ENCODE measurements around the gene COPS3. TPM values are rescaled to one million over a fixed set of nuclear protein-coding genes. Genes with fewer than 3 reads are reported as not detected.

Gene COPS3
- total RNA-seq, 1 donor from 2014 or later = 87.4 TPM

GRCh38 chr17:17315142-17315821 lies 34.2 kb upstream of the COPS3 start:
- no peak for TF ChIP-seq CTCF (IDR thresholded peaks at IDR 0.05; ENCODE audit: insufficient read depth, low read length, severe bottlenecking)
- H3K4me3 ChIP-seq (ENCODE audit: low read depth, low read length) = no peak overlapping the region
- no peak for FAIRE-seq
- no peaks in the 10 kb centered on the region for H3K36me3 ChIP-seq (ENCODE audit: control insufficient read depth, insufficient read depth, low read length)
- no peaks in the 10 kb centered on the region for H3K27me3 ChIP-seq (ENCODE audit: control insufficient read depth, insufficient read depth, low read length)
- DNase-seq (ENCODE audit: low read depth) = no peak

- FAIRE-seq (peak; percentile 94), DNase-seq (ENCODE audit: low read depth) (no peak)
- Histone ChIP-seq H3K27me3 (ENCODE audit: control insufficient read depth, insufficient read depth, low read length) (no peaks in the 10 kb centered on the region), H3K36me3 (ENCODE audit: control insufficient read depth, insufficient read depth, low read length) (no peaks in the 10 kb centered on the region), H3K4me3 (ENCODE audit: low read depth, low read length) (no peak overlapping the region)
- no peak for TF ChIP-seq CTCF (IDR thresholded peaks at IDR 0.05; ENCODE audit: insufficient read depth, low read length, severe bottlenecking)
Measured at GRCh38 chr17:17314501-17315071, 33.5 kb upstream of the COPS3 start.

DNA sequence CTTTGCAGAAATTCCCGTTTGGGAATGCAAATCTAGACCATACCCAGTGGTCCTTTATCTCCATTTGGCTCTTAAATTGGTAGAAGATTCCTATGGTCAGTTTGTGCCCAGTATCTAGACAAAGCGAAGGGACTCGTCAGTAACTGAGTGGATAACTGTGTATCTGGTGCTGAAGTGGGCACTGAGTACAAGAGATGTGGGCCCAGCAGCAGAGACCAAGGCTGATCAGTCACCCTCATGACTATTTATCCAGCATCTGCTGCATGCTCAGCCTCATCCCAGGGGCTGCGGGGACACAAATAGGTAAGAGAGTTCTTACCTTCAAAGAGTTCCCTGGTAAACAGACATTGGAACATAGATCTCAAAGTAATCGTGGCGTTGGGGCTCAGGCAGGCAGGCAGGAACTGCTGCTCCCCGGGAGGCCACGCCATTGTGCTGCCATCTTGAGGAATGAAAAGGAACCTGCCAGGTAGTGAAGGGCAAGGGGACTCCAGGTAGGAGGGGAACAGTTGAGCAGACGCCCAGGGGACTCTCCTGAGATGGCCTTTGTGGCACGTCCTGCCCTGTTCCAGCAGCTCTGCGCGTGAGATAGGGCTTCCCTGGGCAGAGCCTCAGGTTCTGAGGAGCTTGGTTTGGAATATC lies 32.4 kb upstream of the COPS3 start:
- TF ChIP-seq CTCF (IDR thresholded peaks at IDR 0.05; ENCODE audit: insufficient read depth, low read length, severe bottlenecking) = peak; percentile 88
- no peaks in the 10 kb centered on the region for H3K27me3 ChIP-seq (ENCODE audit: control insufficient read depth, insufficient read depth, low read length)
- FAIRE-seq (no peak), DNase-seq (ENCODE audit: low read depth) (peak; percentile 57)
- no peak overlapping the region for H3K4me3 ChIP-seq (ENCODE audit: low read depth, low read length)
- no peaks in the 10 kb centered on the region for H3K36me3 ChIP-seq (ENCODE audit: control insufficient read depth, insufficient read depth, low read length)

DNA sequence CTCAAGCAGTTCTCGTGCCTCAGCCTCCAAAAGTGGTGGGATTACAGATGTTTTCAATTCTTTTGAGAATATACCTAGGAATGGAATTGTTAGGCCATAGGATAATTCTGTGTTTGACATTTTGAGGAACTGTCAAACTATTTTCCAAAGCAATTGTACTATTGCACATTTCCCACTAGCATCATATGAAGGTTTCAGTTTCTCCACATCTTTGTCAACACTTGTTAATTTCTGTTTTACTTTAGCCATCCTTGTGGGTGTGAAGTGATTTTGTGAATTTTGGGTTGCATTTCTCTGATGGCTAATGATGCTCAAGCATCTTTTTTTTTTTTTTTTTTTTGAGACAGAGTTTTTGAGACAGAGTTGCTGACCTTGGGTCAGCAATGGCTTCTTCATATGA lies 28.3 kb upstream of the COPS3 start:
- no peak overlapping the region for H3K4me3 ChIP-seq (ENCODE audit: low read depth, low read length)
- no peak for FAIRE-seq

GRCh38 chr17:17305281-17305801 lies 24.3 kb upstream of the COPS3 start:
- FAIRE-seq = no peak
- no peak for DNase-seq (ENCODE audit: low read depth)
- TF ChIP-seq CTCF (IDR thresholded peaks at IDR 0.05; ENCODE audit: insufficient read depth, low read length, severe bottlenecking) = no peak

More for the DNA sequence above, 28.3 kb upstream of the COPS3 start:
- Histone ChIP-seq H3K36me3 (ENCODE audit: control insufficient read depth, insufficient read depth, low read length) (no peaks in the 10 kb centered on the region), H3K27me3 (ENCODE audit: control insufficient read depth, insufficient read depth, low read length) (no peaks in the 10 kb centered on the region)
- no peak for DNase-seq (ENCODE audit: low read depth)
- no peak for TF ChIP-seq CTCF (IDR thresholded peaks at IDR 0.05; ENCODE audit: insufficient read depth, low read length, severe bottlenecking)

More at GRCh38 chr17:17305281-17305801, 24.3 kb upstream of the COPS3 start:
- Histone ChIP-seq H3K4me3 (ENCODE audit: low read depth, low read length) (no peak overlapping the region), H3K27me3 (ENCODE audit: control insufficient read depth, insufficient read depth, low read length) (peaks cover 3% of the 10 kb centered on the region), H3K36me3 (ENCODE audit: control insufficient read depth, insufficient read depth, low read length) (no peaks in the 10 kb centered on the region)
